PC-9 (cell line): ENCODE data around the gene PTPRD.

Experiments
- CTCF ChIP-seq: fragments of 200-600 bp; sonication (generic); conservative IDR thresholded peaks from 2 replicates; pipeline ENCODE4 v1.6.1; 2017; ENCODE audit warnings: mixed run types, antibody characterized with exemption, mild to moderate bottlenecking, moderate library complexity
- EZH2 ChIP-seq: fragments of 200-600 bp; sonication (generic); IDR thresholded peaks from 2 replicates; pipeline ENCODE4 v1.8.0; 2017; ENCODE audit warnings: antibody characterized with exemption, low read depth

- TF ChIP-seq EZH2 (no peak), CTCF (no peak)
Observed at GRCh38 chr9:8924562-8924961, 1688.2 kb downstream of the PTPRD start.
